ENCODE measurements around the gene CRADD.
"Not testable (repeated sequence)": the region's sequence is repeated elsewhere in the genome, so short reads cannot be mapped to it uniquely, and the experiment has no call there.

CRADD gene

GRCh38 chr12:93788853-93789252 lies 111.7 kb downstream of the CRADD start:
- DNase-seq = no peak

DNA sequence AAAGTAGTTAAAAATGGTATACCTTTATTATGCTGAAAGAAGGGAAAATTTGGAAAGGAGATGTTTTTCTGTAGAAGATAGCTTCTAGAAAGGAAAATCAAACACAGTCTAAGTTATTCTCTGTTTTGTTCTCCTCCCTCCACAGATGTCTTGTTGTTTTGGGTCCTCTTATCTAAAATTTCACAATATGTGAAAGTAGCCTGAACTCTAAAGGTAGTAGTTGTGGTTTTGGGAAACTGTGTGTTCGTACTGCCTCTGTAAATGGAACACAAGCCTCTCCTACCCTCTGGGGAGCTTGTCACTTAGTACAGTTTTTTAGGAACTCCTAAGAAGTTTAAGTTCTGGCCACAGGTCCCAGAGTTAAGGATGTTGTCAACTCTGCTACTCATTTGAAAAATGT lies 112.6 kb downstream of the CRADD start:
- DNase-seq = no peak

DNA sequence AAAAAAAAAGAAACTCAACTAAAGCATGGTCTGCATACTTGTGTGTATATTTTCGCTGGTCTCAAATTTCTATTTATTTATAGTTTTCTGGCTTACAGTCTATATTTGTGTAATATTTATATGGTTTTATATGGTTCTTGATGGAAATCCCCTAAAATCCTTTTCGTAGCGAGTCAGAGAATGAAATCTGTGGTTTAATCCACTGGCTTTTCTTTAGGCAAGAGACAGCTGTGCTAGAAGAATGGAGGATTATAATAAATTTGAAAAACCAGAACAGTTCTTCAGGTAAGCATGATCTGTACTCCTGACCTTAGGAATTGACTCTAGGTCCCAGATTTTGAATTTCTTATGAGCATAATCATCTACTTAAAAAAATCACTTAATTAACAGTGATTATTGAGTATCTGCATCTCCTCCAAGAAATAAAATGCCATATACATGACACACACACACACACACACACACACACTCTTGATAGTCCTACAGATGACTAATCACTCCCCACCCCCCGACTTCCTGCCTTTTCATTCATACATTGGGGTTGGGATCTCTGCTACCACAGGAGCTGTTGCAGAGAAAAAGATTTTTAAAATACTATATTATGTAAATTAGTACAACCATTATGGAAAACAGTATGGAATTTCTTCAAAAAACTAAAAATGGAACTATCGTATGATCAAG lies 113.4 kb downstream of the CRADD start:
- no peak for DNase-seq

DNA sequence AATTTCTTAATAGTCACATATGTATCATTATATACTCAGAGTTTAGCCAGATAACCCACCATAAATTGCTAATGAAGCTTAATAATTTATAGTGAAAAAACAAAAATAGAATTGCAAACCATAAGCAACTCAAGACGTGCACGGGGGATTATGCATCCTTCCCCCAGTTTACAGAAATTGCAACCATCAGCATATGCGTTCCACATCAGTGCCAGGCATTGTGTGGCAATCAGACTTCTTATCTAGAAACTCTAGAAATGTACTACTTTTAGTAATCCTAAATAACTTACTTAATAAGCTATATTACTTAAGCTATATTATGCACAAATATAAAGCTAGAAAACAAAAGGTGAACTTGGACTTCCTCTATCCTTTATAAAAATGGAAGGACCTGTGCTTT lies 115.8 kb downstream of the CRADD start:
- no peak for DNase-seq

GRCh38 chr12:93793983-93794382 lies 116.8 kb downstream of the CRADD start:
- no peak for DNase-seq

- DNase-seq = no peak
Observed at GRCh38 chr12:93794738-93795137, 117.6 kb downstream of the CRADD start.

DNA sequence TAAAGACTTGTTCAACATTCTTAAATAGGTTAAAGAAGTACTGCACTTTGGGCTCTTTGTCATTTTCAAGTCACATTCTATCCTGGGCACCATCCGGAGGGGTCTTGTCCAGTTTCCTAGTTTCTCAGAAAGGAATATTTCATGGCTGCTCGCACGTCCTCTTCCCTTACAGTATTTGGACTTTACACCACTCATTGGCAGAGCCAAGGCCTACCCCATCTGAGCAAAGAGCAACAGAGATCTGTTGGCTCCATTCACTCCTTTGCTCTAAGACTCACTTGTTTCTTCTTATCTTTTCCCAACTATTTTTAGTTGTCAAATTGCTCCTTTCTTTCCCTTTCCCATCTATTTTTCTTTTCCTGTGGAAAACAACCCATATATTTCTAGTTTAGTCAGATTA lies 118.2 kb downstream of the CRADD start:
- no peak for DNase-seq

DNA sequence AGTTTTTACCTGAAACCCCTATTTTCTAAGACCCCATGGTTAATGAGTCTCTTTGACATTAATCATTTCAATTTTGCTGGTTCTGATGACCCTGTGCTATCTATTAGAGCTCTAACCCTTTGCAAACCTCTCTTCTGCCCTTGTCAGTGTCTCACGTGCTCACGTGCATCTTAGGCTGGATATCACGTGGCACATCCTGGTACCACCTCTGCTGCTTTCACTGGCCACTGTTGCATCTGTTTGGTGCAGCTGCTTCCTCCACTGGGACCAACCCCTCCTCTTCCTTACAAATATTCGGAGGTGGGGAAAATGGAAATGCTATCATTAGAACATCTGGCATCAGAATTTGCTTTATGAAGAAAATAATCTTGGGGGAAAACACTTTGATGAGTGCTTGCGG lies 119.6 kb downstream of the CRADD start:
- no peak for DNase-seq

DNA sequence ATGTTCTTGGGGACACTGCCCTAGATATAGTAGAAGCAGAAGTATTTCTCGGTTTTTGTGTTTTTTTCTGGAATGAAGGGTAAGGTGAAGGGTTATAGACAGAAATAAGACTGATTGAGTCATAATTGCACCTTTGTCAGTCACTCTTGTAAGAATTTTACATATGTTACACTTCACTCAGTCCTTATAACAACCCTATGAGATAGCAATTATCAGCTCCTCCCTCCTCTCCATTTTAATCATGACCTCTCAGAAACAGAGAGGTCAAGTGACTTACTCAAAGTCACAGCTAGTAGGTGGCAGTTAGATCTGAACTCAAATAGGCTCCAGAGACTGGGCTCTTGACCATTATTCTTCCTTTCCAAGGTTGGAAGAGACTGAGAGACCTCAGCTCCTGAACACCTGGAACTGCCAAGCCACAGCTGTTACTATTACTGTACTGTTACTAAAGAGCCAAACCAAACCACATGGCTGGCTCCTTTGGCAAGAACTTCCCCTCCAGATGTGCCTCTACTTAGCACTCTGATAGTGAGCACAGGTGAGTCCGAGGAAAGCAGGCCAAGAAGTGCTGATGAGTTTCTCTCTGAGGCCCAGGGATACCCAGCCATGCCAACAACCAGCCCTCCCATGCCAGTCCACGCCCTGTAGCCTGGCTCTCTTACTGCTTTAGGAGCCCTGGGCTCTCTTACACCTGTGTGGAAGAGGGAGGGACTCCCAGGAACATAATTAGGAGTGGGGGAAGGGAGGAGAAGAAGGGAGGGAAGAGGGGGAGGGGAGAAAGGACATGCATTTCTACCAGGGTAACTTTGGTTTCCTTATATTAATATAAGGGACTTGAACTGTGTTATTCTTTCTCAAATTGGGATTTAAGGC lies 121.3 kb downstream of the CRADD start:
- no peak for DNase-seq

GRCh38 chr12:93801666-93802065 lies 124.5 kb downstream of the CRADD start:
- DNase-seq = not testable (repeated sequence)

GRCh38 chr12:93802293-93802692 lies 125.1 kb downstream of the CRADD start:
- no peak for DNase-seq

DNA sequence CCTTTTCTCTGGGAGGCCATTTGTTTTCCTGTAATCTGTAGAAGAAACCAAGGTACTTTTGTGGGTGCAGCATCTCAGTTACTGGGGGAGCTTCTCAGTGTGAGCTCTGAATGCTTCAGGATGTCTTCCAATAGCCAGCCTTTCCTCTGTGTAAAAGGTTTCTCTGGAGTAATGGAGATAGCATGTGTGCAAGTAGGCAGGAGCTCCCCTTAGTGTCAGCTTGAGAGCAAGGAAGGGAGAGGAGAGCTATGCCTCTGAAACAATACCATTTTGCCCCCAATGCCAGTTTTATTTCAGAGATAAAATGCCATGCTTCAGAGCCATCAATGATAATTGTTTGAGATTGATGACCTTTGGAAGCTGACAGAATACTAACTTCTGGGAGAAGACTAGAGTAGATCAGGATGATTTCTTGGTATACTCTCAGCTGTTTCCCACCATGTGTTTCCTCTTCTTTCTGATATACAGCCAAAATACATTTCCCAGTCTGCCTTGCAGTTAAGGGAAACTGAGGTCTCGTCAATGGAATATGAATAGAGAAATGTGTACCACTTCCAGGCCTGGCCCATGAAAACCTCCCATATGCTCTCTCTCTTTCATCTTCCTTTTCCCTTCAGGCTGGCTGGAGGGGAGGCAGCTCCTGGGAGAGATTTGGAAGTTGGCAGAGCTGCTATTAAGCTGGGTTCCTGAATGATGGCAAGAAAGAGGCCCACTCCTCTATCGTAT lies 125.7 kb downstream of the CRADD start:
- no peak for DNase-seq

- peak; percentile 33 for DNase-seq
Observed at GRCh38 chr12:93803424-93803807, 126.2 kb downstream of the CRADD start.

- DNase-seq = no peak
Observed at GRCh38 chr12:93804392-93805179, 127.4 kb downstream of the CRADD start.

DNA sequence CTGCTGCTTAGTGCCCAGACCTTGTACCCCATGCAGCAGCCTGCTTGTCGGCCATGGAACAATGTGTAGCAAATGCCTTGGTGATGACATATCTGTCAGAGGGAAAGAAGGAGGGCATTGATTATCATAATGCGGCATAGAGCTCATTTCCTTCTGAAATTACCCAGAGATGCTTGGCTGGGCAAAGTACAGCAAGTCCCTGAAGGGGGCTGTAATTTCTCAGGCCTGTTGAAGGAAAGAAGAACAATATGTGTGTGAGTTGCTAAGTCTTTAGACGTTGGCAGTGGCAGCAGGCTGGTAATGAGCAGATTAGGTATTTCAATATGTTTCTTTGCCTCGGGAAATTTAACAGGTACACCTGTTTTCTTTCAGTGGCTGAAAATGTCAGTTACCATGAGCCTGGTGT lies 128.6 kb downstream of the CRADD start:
- no peak for DNase-seq

- no peak for DNase-seq
Observed at GRCh38 chr12:93807354-93807753, 130.2 kb downstream of the CRADD start.

GRCh38 chr12:93808169-93808899 lies 131.2 kb downstream of the CRADD start:
- no peak for DNase-seq

GRCh38 chr12:93812626-93813025 lies 135.5 kb downstream of the CRADD start:
- DNase-seq = no peak

- DNase-seq = no peak
Observed at GRCh38 chr12:93813186-93813585, 136.0 kb downstream of the CRADD start.

GRCh38 chr12:93813972-93814821 lies 137.0 kb downstream of the CRADD start:
- DNase-seq = no peak

- DNase-seq = no peak
Observed at GRCh38 chr12:93818488-93819049, 141.4 kb downstream of the CRADD start.

Measured in DMS 273 treated with DMSO at 0.1 percent for 48 hours (cell line).